Erythroblast (primary cell): Measurements from ENCODE around the gene KIF25.

Experiments
- GATA1 ChIP-seq: IDR thresholded peaks from 2 replicates; pipeline ENCODE4 v1.6.1; 2011; ENCODE audit warnings: low read depth, mild to moderate bottlenecking, control low read depth, low read length, moderate library complexity
- POLR2A ChIP-seq: IDR thresholded peaks from 2 replicates; pipeline ENCODE4 v1.6.1; 2011; ENCODE audit warnings: mild to moderate bottlenecking, low read length

GRCh38 chr6:168048724-168049025, 51.2 kb downstream of the KIF25 start:
- no peak for TF ChIP-seq POLR2A
- TF ChIP-seq GATA1 = no peak
